ENCODE measurements around the gene CD72.

The CD72 gene

DNA sequence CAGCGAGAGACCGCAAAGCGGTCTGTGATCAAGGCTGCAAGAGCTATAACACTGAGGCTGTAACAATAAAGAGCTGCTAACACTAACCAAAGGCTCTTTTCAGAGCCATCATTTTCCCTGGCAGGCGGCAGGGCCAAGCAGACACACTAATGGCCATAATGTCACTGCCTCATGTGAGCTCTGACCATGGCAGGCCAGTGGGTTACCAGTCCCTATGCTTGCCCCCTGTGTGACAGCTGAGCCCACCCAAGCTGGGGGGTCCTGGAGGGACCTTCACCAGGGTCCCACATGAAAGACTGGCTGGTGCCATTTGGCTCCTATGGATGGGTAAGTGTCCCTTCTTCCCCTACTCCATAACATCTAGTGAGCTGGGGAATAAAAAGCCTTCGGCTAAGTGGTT is 42.7 kb downstream of the CD72 start:
- no peak for DNase-seq (ENCODE audit: low read depth)
- no peak overlapping the region for H3K4me3 ChIP-seq (ENCODE audit: low read depth, low read length)
- TF ChIP-seq, protein P1, sequence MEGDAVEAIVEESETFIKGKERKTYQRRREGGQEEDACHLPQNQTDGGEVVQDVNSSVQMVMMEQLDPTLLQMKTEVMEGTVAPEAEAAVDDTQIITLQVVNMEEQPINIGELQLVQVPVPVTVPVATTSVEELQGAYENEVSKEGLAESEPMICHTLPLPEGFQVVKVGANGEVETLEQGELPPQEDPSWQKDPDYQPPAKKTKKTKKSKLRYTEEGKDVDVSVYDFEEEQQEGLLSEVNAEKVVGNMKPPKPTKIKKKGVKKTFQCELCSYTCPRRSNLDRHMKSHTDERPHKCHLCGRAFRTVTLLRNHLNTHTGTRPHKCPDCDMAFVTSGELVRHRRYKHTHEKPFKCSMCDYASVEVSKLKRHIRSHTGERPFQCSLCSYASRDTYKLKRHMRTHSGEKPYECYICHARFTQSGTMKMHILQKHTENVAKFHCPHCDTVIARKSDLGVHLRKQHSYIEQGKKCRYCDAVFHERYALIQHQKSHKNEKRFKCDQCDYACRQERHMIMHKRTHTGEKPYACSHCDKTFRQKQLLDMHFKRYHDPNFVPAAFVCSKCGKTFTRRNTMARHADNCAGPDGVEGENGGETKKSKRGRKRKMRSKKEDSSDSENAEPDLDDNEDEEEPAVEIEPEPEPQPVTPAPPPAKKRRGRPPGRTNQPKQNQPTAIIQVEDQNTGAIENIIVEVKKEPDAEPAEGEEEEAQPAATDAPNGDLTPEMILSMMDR (IDR thresholded peaks at IDR 0.05; ENCODE audit: control insufficient read depth, extremely low read depth, insufficient read depth): no peak

DNA sequence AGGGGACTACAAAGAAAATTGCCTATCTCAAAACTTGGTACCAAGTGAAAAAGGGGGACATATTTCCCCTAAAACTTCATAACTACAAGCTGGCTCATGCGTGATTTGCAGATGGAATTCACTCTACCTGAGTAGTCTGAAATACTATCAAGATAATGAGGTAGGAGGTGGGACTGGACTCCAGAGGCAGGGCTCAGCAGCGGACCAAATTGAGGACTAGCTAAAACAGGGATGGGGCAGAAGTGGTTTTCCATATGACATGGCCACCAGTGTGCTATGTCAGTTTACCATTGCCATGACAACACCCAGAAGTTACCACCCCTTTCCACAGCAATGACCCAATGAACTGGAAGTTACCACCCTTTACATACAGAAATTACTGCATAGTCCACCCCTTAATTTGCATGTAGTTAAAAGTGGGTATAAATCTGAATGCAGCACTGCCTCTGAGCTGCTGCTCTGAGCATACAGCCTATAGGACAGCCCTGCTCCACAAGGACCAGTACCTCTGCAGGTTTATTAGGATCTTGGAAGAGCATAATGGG is 43.6 kb downstream of the CD72 start:
- H3K4me3 ChIP-seq (ENCODE audit: low read depth, low read length): no peak overlapping the region
- TF ChIP-seq, protein P1 (IDR thresholded peaks at IDR 0.05; ENCODE audit: control insufficient read depth, extremely low read depth, insufficient read depth): no peak
- no peak for DNase-seq (ENCODE audit: low read depth)

DNA sequence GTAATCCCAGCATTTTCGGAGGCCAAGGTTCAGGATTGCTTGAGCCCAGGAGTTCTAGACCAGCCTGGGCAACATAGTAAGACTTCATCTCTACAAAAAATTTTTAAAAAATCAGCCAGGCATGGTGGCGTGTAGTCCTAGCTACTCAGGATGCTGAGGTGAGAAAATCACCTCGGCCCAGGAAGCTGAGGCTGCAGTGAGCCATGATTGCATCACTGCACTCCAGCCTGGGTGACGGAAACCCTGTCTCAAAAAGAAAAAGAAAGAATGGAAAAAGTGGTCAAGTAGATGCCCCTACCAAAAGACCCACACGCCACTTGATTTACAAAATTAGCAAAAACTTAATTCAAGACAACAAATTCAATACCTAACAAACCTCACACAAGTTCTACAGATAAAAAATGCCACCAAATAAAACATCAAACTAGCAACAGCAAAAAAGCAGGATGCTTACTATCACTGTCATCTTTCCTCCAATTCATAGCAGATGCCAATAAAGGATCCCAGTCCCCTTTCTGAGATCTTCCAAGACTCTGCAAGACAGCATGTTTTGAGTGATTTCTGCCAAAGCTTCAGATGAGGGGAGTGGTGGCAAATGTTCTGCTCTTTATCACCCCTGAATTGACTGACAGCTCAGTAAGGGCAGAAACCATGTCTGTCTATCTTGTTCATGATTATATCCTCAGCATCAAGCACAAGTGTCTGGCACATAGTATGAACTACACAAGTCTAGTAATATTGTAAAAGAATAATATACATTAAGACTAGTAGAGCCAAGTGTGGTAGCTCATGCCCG is 47.3 kb downstream of the CD72 start:
- TF ChIP-seq, protein P1 (IDR thresholded peaks at IDR 0.05; ENCODE audit: control insufficient read depth, extremely low read depth, insufficient read depth): no peak
- no peak overlapping the region for H3K4me3 ChIP-seq (ENCODE audit: low read depth, low read length)

DNA sequence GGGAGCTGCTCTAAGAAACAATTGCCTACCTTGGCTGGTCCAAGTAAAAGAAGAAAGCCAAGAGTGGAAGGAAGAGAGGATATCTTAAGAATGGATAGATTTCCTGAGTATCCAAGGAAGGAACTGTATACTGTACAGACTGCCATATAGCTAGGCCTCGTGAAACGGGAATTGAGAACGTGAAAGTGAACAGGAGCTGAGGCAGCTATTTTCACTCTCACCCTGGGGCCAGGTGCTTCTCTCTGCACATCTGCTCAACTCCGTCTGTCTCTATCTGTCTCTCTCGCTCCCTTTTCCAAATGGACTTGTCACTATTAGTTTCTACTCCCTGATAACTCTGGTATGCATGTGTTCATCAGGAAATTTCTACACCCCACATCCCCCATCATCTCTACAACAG is 49.0 kb downstream of the CD72 start:
- no peak overlapping the region for H3K4me3 ChIP-seq (ENCODE audit: low read depth, low read length)
- TF ChIP-seq, protein P1 (IDR thresholded peaks at IDR 0.05; ENCODE audit: control insufficient read depth, extremely low read depth, insufficient read depth): no peak
- DNase-seq (ENCODE audit: low read depth): no peak

More for the DNA sequence above, 47.3 kb downstream of the CD72 start:
- no peak for DNase-seq (ENCODE audit: low read depth)

DNA sequence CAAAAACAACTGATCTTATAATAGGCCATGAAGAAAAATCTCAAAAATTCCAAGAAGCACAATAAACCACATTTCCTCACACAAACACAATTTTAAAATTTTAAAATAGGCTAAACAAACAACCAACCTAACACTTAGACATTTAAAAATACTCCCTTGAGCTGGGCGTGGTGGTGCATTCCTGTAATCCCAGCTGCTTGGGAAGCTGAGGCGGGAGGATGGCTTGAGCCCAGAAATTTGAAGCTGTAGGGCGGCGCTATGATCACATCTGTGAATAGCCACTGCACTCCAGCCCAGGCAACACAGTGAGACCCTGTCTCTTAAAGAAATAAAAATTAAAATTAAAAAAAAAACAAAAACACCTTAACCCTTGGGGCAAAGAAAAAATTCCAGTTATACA is 50.0 kb downstream of the CD72 start:
- H3K4me3 ChIP-seq (ENCODE audit: low read depth, low read length): no peak overlapping the region
- TF ChIP-seq, protein P1 (IDR thresholded peaks at IDR 0.05; ENCODE audit: control insufficient read depth, extremely low read depth, insufficient read depth): no peak
- no peak for DNase-seq (ENCODE audit: low read depth)

DNA sequence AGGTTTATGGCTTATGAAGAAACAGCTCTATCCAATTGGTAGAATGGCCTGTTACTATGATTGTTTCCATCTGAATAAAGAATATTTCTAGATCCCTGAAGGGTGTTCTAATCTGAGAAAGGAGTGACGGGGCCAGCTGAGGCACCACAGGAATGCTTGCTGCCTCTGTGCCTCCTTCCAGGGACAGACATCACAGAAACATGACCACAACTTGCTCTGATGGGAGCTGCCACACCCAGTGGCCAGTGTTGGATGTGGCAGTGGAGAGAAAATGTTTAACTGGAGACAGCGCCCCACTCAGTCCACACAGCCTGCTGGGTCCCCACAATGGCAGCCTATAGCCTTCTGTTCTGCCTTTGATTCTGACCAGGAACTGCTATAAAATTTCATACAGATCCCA is 51.8 kb downstream of the CD72 start:
- H3K4me3 ChIP-seq (ENCODE audit: low read depth, low read length): no peak overlapping the region
- no peak for DNase-seq (ENCODE audit: low read depth)
- TF ChIP-seq, protein P1 (IDR thresholded peaks at IDR 0.05; ENCODE audit: control insufficient read depth, extremely low read depth, insufficient read depth): no peak
